Stimulated activated CD4-positive, alpha-beta T cell treated with anti-CD3 and anti-CD28 coated beads, Interleukin-15, amount 100 ng/mL, for 1 hour (primary cell): ENCODE measurements around the gene GAA.

ENCODE experiments used
- DNase-seq, 2 donors: peaks; one replicate each; pipeline ENCODE4 v3.0.0-alpha.2; 2020; ENCODE audit warnings: low read depth in 1 of 2, low spot score in 1 of 2

The GAA gene

GRCh38 chr17:80116921-80117380, 15.6 kb downstream of the GAA start:
- no peak for DNase-seq

GRCh38 chr17:80117491-80118401, 16.4 kb downstream of the GAA start:
- no peak for DNase-seq

- no peak for DNase-seq
These were observed 17.4 kb downstream of the GAA start for GRCh38 chr17:80118601-80119270.

- DNase-seq = no peak
These were observed 17.9 kb downstream of the GAA start for GRCh38 chr17:80119271-80119791.

- DNase-seq = no peak
These were observed 18.5 kb downstream of the GAA start for GRCh38 chr17:80119839-80120238.

GRCh38 chr17:80122026-80122575, 20.7 kb downstream of the GAA start:
- DNase-seq = no peak

GRCh38 chr17:80122926-80123505, 21.6 kb downstream of the GAA start:
- DNase-seq = no peak

- no peak for DNase-seq
These were observed 22.4 kb downstream of the GAA start for GRCh38 chr17:80123791-80124190.

- DNase-seq = no peak
These were observed 23.1 kb downstream of the GAA start for GRCh38 chr17:80124351-80124981.

GRCh38 chr17:80125656-80126448, 24.5 kb downstream of the GAA start:
- no peak for DNase-seq

GRCh38 chr17:80126449-80126715, 25.0 kb downstream of the GAA start:
- no peak for DNase-seq

GRCh38 chr17:80129006-80129565, 27.7 kb downstream of the GAA start:
- no peak for DNase-seq

- DNase-seq = no peak
These were observed 29.6 kb downstream of the GAA start for GRCh38 chr17:80130992-80131391.

- no peak for DNase-seq
These were observed 31.7 kb downstream of the GAA start for GRCh38 chr17:80132906-80133625.

GRCh38 chr17:80133626-80133970, 32.2 kb downstream of the GAA start:
- DNase-seq = no peak

- DNase-seq = no peak
These were observed 35.8 kb downstream of the GAA start for GRCh38 chr17:80137131-80137530.

- DNase-seq = no peak
These were observed 37.6 kb downstream of the GAA start for GRCh38 chr17:80138856-80139426.

- no peak for DNase-seq
These were observed 40.2 kb downstream of the GAA start for GRCh38 chr17:80141463-80142165.

GRCh38 chr17:80142929-80143328, 41.5 kb downstream of the GAA start:
- no peak for DNase-seq
